Thoracic aorta (tissue), 2 donors: Measurements from ENCODE around the gene MLXIP. TPM values are rescaled to one million over a fixed set of nuclear protein-coding genes. Genes with fewer than 3 reads are reported as not detected.
"Not testable (repeated sequence)": the region's sequence is repeated elsewhere in the genome, so short reads cannot be mapped to it uniquely, and the experiment has no call there.

Experiments used
- ATAC-seq: fragments of 150-250 bp; one replicate; pipeline ENCODE4 v1.8.0; 2017; ENCODE audit warnings: low read depth; ENCODE audit not compliant: insufficient number of reproducible peaks, low FRiP score
- DNase-seq: peaks from one replicate; pipeline ENCODE4 v3.0.0-alpha.2; 2020; ENCODE audit warnings: low spot score
- H3K27ac ChIP-seq, 2 donors: fragments of 200-600 bp; sonication (generic); 1 replicate in 1 of 2; 2 replicates in 1 of 2; pipeline ENCODE4 v1.5.1; 2016; ENCODE audit warnings: mild to moderate bottlenecking in 2 of 2, moderate library complexity in 2 of 2
- H3K27me3 ChIP-seq: fragments of 200-600 bp; sonication (generic); replicated peaks from 2 replicates; pipeline ENCODE4 v1.6.0; 2016; ENCODE audit warnings: mild to moderate bottlenecking; ENCODE audit not compliant: insufficient read depth
- H3K36me3 ChIP-seq: fragments of 200-600 bp; sonication (generic); one replicate; pipeline ENCODE4 v1.5.1; 2016
- H3K4me1 ChIP-seq, 2 donors: fragments of 200-600 bp; sonication (generic); 1 replicate in 1 of 2; 2 replicates in 1 of 2; pipeline versions ENCODE4 v1.5.1 to v1.6.0; 2016; ENCODE audit warnings: low read depth in 2 of 2, mild to moderate bottlenecking in 1 of 2; ENCODE audit not compliant: control insufficient read depth in 1 of 2
- H3K4me3 ChIP-seq: fragments of 200-600 bp; sonication (generic); 2 replicates; pipeline ENCODE4 v1.5.1; 2016; ENCODE audit warnings: mild to moderate bottlenecking
- H3K9me3 ChIP-seq: fragments of 200-600 bp; sonication (generic); 2 replicates; pipeline ENCODE4 v1.5.1; 2016
- total RNA-seq, 2 donors: library from RNA; depleted of rRNA; stranded (reverse); fragments of >200 nt; gene quantifications; one replicate each; pipeline versions ENCODE4 v1.1.0 to v1.2.3, GENCODE V29; 2016
- TF ChIP-seq, protein P1 (sequence below): fragments of 200-600 bp; sonication (generic); IDR thresholded peaks from one replicate; pipeline ENCODE4 v1.5.1; 2019; ENCODE audit warnings: antibody characterized with exemption

Gene MLXIP
- total RNA-seq, 2 donors from 2014 or later, result 35.5 to 50.3 TPM

DNA sequence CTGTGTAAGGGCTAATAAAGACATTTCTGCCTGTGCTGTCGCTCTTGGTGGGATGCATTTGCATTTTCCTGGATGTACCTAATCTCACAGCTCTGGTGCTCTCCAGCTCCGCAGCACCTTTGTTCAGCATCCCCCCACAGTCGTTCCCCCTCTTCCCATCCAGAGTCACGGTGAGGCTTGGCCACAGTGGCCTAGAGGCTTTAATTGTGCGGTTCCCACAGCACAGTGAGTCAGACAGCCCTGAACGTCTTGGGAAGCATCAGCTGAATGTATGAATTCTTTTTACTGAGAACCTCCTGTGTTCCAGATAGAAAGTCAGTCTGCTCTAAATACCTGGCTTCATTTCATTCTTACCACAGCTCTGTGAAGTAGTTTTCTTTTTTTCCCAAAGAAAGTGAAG lies 28.7 kb downstream of the MLXIP start:
- ATAC-seq (no peak), DNase-seq (no peak)
- H3K27me3 ChIP-seq, result no peaks in the 10 kb centered on the region
- no peak overlapping the region for H3K27ac ChIP-seq
- no peaks in the 10 kb centered on the region for H3K36me3 ChIP-seq
- no peaks in the 10 kb centered on the region for H3K9me3 ChIP-seq
- no peak overlapping the region for H3K4me3 ChIP-seq
- TF ChIP-seq, protein P1, sequence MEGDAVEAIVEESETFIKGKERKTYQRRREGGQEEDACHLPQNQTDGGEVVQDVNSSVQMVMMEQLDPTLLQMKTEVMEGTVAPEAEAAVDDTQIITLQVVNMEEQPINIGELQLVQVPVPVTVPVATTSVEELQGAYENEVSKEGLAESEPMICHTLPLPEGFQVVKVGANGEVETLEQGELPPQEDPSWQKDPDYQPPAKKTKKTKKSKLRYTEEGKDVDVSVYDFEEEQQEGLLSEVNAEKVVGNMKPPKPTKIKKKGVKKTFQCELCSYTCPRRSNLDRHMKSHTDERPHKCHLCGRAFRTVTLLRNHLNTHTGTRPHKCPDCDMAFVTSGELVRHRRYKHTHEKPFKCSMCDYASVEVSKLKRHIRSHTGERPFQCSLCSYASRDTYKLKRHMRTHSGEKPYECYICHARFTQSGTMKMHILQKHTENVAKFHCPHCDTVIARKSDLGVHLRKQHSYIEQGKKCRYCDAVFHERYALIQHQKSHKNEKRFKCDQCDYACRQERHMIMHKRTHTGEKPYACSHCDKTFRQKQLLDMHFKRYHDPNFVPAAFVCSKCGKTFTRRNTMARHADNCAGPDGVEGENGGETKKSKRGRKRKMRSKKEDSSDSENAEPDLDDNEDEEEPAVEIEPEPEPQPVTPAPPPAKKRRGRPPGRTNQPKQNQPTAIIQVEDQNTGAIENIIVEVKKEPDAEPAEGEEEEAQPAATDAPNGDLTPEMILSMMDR, result no peak
- peaks cover 0 to 4% of the 10 kb centered on the region in 2 donors for H3K4me1 ChIP-seq

- H3K27ac ChIP-seq, result no peak overlapping the region
- H3K36me3 ChIP-seq, result no peaks in the 10 kb centered on the region
- DNase-seq (no peak), ATAC-seq (no peak)
- TF ChIP-seq, protein P1, result no peak
- no peaks in the 10 kb centered on the region for H3K9me3 ChIP-seq
- no peak overlapping the region for H3K4me3 ChIP-seq
- H3K4me1 ChIP-seq, result peaks cover 0 to 10% of the 10 kb centered on the region in 2 donors
- no peaks in the 10 kb centered on the region for H3K27me3 ChIP-seq
Measured at GRCh38 chr12:122111089-122111641, 32.6 kb downstream of the MLXIP start.

- H3K27ac ChIP-seq, result no peak overlapping the region
- no peaks in the 10 kb centered on the region for H3K36me3 ChIP-seq
- DNase-seq (no peak), ATAC-seq (no peak)
- no peaks in the 10 kb centered on the region for H3K9me3 ChIP-seq
- peaks cover 3 to 25% of the 10 kb centered on the region in 2 donors for H3K4me1 ChIP-seq
- TF ChIP-seq, protein P1, result no peak
- H3K27me3 ChIP-seq, result no peaks in the 10 kb centered on the region
- no peak overlapping the region for H3K4me3 ChIP-seq
Measured at GRCh38 chr12:122116707-122117535, 38.4 kb downstream of the MLXIP start.

DNA sequence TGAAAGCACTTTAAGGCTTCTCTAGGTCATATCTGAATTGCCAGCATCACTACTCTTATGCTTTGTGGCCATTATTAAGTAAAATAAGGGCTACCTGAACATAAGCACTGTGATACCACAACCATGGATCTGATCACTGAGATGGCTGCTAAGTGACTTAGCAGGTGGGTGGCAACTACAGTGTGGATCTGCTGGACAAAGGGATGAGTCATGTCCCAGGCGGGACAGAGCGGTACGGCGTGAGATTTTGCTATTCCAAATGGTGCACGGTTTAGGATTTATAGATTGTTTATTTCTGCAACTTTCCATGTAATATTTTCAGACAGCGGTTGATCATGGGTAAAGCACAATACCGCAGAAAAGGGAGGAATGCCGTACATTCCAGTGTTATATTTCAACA lies 39.4 kb downstream of the MLXIP start:
- Histone ChIP-seq H3K4me1 (peaks cover 3 to 25% of the 10 kb centered on the region in 2 donors), H3K4me3 (no peak overlapping the region), H3K36me3 (no peaks in the 10 kb centered on the region), H3K27me3 (no peaks in the 10 kb centered on the region), H3K9me3 (no peaks in the 10 kb centered on the region), H3K27ac (no peak overlapping the region)
- no peak for DNase-seq
- ATAC-seq, result no peak
- TF ChIP-seq, protein P1, result no peak

- H3K4me3 ChIP-seq, H3K36me3 ChIP-seq, ATAC-seq, DNase-seq, H3K27me3 ChIP-seq, H3K27ac ChIP-seq, H3K9me3 ChIP-seq: not testable (repeated sequence)
- peaks cover 3 to 19% of the 10 kb centered on the region in 2 donors for H3K4me1 ChIP-seq
Measured at GRCh38 chr12:122121341-122121740, 42.8 kb downstream of the MLXIP start.
